Heart left ventricle (tissue), 16 donors: ENCODE results near the gene FAM90A26. TPM values are rescaled to one million over a fixed set of nuclear protein-coding genes. Genes with fewer than 3 reads are reported as not detected.
"Not testable (repeated sequence)": the region's sequence is repeated elsewhere in the genome, so short reads cannot be mapped to it uniquely, and the experiment has no call there.

Source experiments
- ATAC-seq, 4 donors: fragments of 200-7000 bp; cut with Tn5 transposase; one replicate each; pipeline ENCODE4 v1.9.1; 2020 to 2022; ENCODE audit warnings: moderate library complexity in 4 of 4, mild to moderate bottlenecking in 3 of 4, moderate number of reproducible peaks in 1 of 4
- DNase-seq, 5 donors: peaks; one replicate each; pipeline ENCODE4 v3.0.0-alpha.2; 2020
- H3K27ac ChIP-seq, 12 donors: fragments of 200-600 bp; sonication (generic) in 4 of 12; one replicate each; pipeline versions ENCODE4 v1.5.0 to v1.8.0; 2016 to 2022; ENCODE audit warnings: mild to moderate bottlenecking in 2 of 12
- H3K27me3 ChIP-seq, 9 donors: fragments of 200-600 bp; sonication (generic) in 2 of 9; one replicate each; pipeline versions ENCODE4 v1.5.1 to v1.8.0; 2016 to 2022; ENCODE audit warnings: mild to moderate bottlenecking in 3 of 9
- H3K36me3 ChIP-seq, 9 donors: fragments of 200-600 bp; sonication (generic) in 2 of 9; one replicate each; pipeline versions ENCODE4 v1.5.0 to v1.8.0; 2018 to 2022; ENCODE audit warnings: mild to moderate bottlenecking in 2 of 9
- H3K4me1 ChIP-seq, 12 donors: fragments of 200-600 bp; sonication (generic) in 4 of 12; one replicate each; pipeline versions ENCODE4 v1.5.0 to v1.8.0; 2016 to 2022; ENCODE audit warnings: mild to moderate bottlenecking in 3 of 12
- H3K4me3 ChIP-seq, 12 donors: fragments of 200-600 bp; sonication (generic) in 4 of 12; one replicate each; pipeline versions ENCODE4 v1.5.0 to v1.8.0; 2017 to 2022; ENCODE audit warnings: mild to moderate bottlenecking in 9 of 12, moderate library complexity in 4 of 12
- H3K9me3 ChIP-seq, 12 donors: fragments of 200-600 bp; sonication (generic) in 4 of 12; one replicate each; pipeline versions ENCODE4 v1.5.0 to v1.8.0; 2016 to 2022; ENCODE audit warnings: mild to moderate bottlenecking in 1 of 12
- CTCF ChIP-seq, 12 donors: fragments of 200-600 bp; sonication (generic) in 4 of 12; IDR thresholded peaks; one replicate each; pipeline versions ENCODE4 v1.5.0 to v1.8.0; 2018 to 2022; ENCODE audit warnings: antibody characterized with exemption in 12 of 12, mild to moderate bottlenecking in 5 of 12
- POLR2A ChIP-seq, 2 donors: fragments of 450-650 bp; IDR thresholded peaks; one replicate each; pipeline ENCODE4 v1.6.1; 2017; ENCODE audit warnings: antibody characterized with exemption in 2 of 2, mild to moderate bottlenecking in 2 of 2, moderate library complexity in 2 of 2
- WGBS, 4 donors: extraction: QIAGEN DNeasy Blood & Tissue Kit in 2 of 4; methylation state at CpG; one replicate each; pipeline versions ENCODE4 v1.1.5 to v1.1.7; 2013 to 2018; 5-methylcytosine and 5-hydroxymethylcytosine counted together
- intact Hi-C, 10 donors: fragments of 100-400 bp; cut with DNase I; formaldehyde crosslinking; loops; one replicate each; pipeline versions ENCODE4 v1.11.1 to v1.14.2; 2022
- polyA plus RNA-seq, 2 donors: library from polyadenylated mRNA; stranded (reverse); fragments of 200-250 nt; gene quantifications; one replicate each; pipeline ENCODE4 v1.2.3, GENCODE V29; 2013
- total RNA-seq, 9 donors: library from RNA; depleted of rRNA in 2 of 9; stranded (reverse); fragments of >200 nt in 2 of 9; fragmentation: NEBNext Ultra II Directional in 3 of 9; extraction: Animal tissue kit (Norgen Biotek cat#: 25700) in 3 of 9; gene quantifications; one replicate each; pipeline versions ENCODE4 v1.1.0 to v1.2.4, GENCODE V29; 2016 to 2023
- donor health status: ischemic (EF 13 %, LVEDD 7.1; RV severe dilation, severe dysfunction).
- donor health status: healthy with polysubstance abuse.
- donor health status: DM: no; HTN: yes; CAD: no.
- donor health status: DM: no; HTN: no; CAD: no.
- donor health status: ischemic (EF 25% LVEDD 6.9; RV normal size, moderate dysfunction).
- donor health status: ischemic (EF 25% LVEDD 5.7; RV mildly dilated, moderate dysfunction).
- donor health status: healthy.
- donor health status: DM: yes; HTN: yes; CAD: no.
- donor health status: ischemic (EF 35%, LVEDD 5.7; RV mildly dilated, moderate dysfunction).
- donor health status: nonischemic (EF 11% LVEDD 7.7; RV severe dilation, severe dysfunction).
- donor health status: DM: yes; HTN: yes; CAD: no.
- donor health status: PGD.
- donor health status: ischemic (EF 29% LVEDD 5.4; RV normal size, mild dysfunction).
- donor health status: nonischemic (EF 23%, LVEDD 6.1; RV moderate dilation, normal function).

FAM90A26 gene
- total and polyA plus RNA-seq, 11 donors: not detected

GRCh38 chr4:9152180-9153007 lies 17.8 kb upstream of the FAM90A26 start:
- peaks cover 0 to 11% (median 2%) of the 10 kb centered on the region in 12 donors for H3K4me1 ChIP-seq
- peak; percentile 98 to 99 (median 99) for DNase-seq
- peak overlapping the region; percentile 64 to 98 (median 82) for H3K4me3 ChIP-seq
- H3K27ac ChIP-seq: peak overlapping the region; percentile 81 to 96 (median 90)
- H3K27me3 ChIP-seq, intact Hi-C loops, H3K36me3 ChIP-seq, H3K9me3 ChIP-seq: not testable (repeated sequence)
- peak in 1 of 2 donors; percentile 54 for TF ChIP-seq POLR2A (IDR thresholded peaks at IDR 0.05)
- peak; percentile 92 to 97 (median 95) for ATAC-seq
- 1 to 4% (median 1%) methylated on average over 16 to 63 of the region's 63 CpGs for WGBS, 4 donors

DNA sequence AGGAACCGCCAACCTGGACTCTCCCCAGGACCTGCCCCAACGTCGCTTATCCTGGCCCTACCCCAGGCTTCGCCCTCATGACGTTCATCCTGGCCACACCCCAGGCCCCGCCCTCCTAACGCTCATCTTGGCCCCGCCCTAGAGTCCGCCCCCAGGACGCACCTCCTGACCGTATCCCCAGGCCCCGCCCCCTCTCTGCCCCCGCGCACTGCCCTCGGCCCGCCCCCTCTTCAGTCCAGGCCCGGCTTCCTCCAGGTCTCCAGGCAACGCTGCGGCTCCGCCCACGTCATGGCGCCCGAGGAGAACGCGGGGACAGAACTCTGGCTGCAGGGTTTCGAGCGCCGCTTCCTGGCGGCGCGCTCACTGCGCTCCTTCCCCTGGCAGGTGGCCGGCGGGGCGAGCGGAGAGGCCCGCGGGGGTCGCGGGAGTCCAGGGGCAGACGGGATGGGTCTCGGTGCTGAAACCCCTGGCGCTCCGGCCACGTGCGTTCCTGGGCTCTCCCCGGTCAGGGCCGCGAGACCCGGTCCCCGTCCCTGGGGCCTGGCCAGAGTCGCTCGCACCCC lies 17.1 kb upstream of the FAM90A26 start:
- intact Hi-C loops, H3K9me3 ChIP-seq, H3K27me3 ChIP-seq, H3K36me3 ChIP-seq: not testable (repeated sequence)
- H3K27ac ChIP-seq: peak overlapping the region; percentile 72 to 96 (median 81)
- ATAC-seq (peak; percentile 100), DNase-seq (peak; percentile 97 to 98 (median 97))
- peak overlapping the region; percentile 65 to 95 (median 84) for H3K4me3 ChIP-seq
- 0 to 4% (median 1%) methylated on average over 7 to 53 of the region's 53 CpGs for WGBS, 4 donors
- TF ChIP-seq CTCF (IDR thresholded peaks at IDR 0.05): peak in 3 of 12 donors; percentile 20 to 35 (median 34)
- peaks cover 0 to 11% (median 2%) of the 10 kb centered on the region in 12 donors for H3K4me1 ChIP-seq

DNA sequence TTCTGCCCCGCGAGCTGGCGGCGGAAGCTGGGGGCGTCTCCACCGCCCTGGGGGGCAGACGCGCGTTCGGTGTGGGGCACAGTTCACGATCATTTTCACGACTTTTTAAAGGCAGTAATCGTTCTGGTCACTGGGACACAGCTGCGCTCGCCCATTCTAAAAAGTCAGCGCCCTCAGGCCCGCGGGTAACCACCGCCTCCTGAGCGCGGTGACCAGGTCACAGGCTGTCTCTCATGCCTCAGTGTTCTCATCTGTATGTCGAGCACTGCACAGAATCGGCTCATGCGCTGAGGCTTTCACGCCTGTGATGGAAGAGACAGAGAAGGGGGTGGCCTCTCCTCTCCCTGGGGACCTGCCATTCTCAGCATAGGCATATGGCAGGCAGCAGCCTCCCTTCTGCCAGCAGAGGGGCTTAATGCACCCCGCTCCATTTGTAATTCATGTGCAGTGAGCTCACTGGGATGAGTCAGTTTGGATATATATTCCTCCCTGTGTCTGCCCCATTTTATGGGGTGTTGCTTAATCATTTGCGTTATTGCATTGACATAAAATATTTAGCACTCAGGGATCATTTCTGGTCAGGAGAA lies 16.5 kb upstream of the FAM90A26 start:
- peak in 1 of 5 donors; percentile 32 for DNase-seq
- 5 to 32% (median 6%) methylated on average over 4 to 27 of the region's 27 CpGs for WGBS, 4 donors
- peak overlapping the region; percentile 72 to 96 (median 81) for H3K27ac ChIP-seq
- peak overlapping the region; percentile 65 to 95 (median 84) for H3K4me3 ChIP-seq
- H3K27me3 ChIP-seq, ATAC-seq, H3K36me3 ChIP-seq, intact Hi-C loops, H3K9me3 ChIP-seq: not testable (repeated sequence)
- H3K4me1 ChIP-seq: peaks cover 0 to 11% (median 2%) of the 10 kb centered on the region in 12 donors

GRCh38 chr4:9155101-9155886 lies 14.9 kb upstream of the FAM90A26 start:
- H3K27ac ChIP-seq, DNase-seq, H3K36me3 ChIP-seq, H3K27me3 ChIP-seq, H3K9me3 ChIP-seq, intact Hi-C loops, H3K4me3 ChIP-seq, ATAC-seq: not testable (repeated sequence)
- peaks cover 0 to 11% (median 2%) of the 10 kb centered on the region in 12 donors for H3K4me1 ChIP-seq
- WGBS, 4 donors: 72 to 83% (median 74%) methylated on average over 9 to 12 of the region's 12 CpGs

GRCh38 chr4:9158392-9158791 lies 11.8 kb upstream of the FAM90A26 start:
- peak in 1 of 12 donors; percentile 32 for TF ChIP-seq CTCF (IDR thresholded peaks at IDR 0.05)
- H3K4me1 ChIP-seq, H3K9me3 ChIP-seq, H3K36me3 ChIP-seq, DNase-seq, H3K4me3 ChIP-seq, intact Hi-C loops, ATAC-seq, H3K27ac ChIP-seq, H3K27me3 ChIP-seq: not testable (repeated sequence)
- 32 to 45% methylated on average over 6 of the region's 6 CpGs; no CpG with 5 or more reads in 2 of the 4 donors for WGBS, 4 donors

- intact Hi-C loops, H3K4me3 ChIP-seq, H3K4me1 ChIP-seq, H3K9me3 ChIP-seq, H3K36me3 ChIP-seq, ATAC-seq, H3K27ac ChIP-seq, DNase-seq, H3K27me3 ChIP-seq: not testable (repeated sequence)
- 77 to 79% methylated on average over 6 of the region's 6 CpGs; no CpG with 5 or more reads in 2 of the 4 donors for WGBS, 4 donors
Observed at GRCh38 chr4:9160046-9160445, 10.2 kb upstream of the FAM90A26 start.
